Nucleus accumbens (tissue), 56 donors: ENCODE data around the gene CCDC92B.
"Not testable (repeated sequence)": the region's sequence is repeated elsewhere in the genome, so short reads cannot be mapped to it uniquely, and the experiment has no call there.

Experiments used
- DNase-seq, 56 donors: peaks; one replicate each; lab custom pipeline; 2025; lab: John Stamatoyannopoulos, UW

CCDC92B gene

GRCh38 chr17:2691965-2692780, 57.3 kb downstream of the CCDC92B start:
- DNase-seq, result no peak

- DNase-seq, result no peak
Measured at GRCh38 chr17:2691069-2691871, 58.2 kb downstream of the CCDC92B start.

DNA sequence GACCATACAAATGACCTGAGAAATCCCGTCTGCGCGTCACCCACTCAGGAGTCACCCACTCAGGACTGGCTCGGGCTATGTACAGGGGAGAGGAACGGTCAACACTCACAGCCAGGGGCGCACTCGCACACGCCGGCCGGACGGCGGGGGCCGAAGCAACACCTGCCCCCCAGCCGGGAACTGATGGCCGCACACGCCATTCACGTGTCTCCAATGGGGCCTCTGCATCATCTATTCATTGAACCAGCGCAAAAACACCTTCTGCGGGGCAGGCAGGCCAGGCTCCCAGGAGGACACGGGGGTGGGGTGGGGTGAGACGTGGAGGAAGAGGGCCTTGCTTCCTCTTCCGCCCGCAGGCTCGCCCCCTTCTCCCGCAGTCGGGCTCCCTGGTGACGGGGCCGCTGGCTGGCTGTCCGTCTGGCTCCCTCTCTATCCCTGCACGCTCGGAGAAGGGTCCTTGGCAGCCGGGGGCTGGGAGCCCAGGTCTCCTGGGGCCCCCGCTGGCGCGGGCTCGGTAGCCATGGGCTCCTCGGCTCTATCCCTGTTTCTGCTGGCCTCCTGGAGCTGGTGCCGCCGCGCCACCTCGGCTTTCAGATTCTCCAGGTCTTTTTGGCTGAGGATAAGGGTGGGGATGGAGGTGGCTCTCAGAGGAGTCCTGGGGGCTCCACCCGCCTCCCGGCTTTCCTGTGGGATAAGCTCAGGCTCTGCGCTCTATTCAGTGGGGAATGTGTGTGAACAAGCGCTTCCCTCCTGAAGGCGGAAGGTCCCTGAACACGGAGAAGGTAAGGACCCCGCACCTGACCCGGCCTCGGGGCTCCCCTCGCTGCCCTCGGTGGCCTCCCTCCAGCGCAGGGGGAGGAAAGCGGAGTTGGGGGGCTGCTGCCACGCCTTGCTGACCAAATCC, 59.0 kb downstream of the CCDC92B start:
- DNase-seq, result no peak

DNA sequence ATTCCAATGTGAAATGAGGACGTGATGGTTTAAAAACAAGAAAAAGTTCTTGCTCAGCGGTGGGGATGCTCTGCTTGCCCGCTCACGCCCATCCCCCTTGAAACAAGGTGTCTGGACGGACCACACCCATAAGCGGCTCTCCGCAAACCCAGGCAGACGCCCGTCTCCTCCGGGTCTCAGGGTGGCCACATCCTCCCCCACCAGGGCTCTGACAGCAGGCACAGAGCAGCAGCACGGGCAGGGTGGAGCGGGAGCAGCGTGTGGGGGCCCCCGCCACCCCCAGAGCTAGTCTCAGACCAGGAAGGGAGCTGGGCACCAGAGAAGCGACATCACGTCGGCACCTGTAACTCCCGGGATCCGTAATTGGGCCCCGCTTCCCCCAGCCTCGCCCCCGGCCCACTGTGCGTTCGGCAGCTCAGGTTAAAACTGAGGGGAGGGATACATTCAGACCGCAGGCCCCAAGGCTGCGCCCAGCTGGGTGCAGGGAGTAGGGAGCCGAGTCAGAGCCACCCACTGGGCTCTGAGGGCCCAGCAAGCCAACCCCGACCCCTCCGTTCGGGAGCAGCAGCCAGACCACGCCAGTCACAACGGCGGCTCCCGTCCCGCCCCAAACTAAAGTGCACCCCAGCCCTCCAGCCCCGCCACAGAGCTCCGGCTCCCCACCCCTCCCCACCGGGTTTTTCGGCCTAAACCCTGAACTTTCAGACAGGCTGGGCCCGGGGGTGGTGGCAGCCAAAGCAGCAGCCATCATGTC, 59.9 kb downstream of the CCDC92B start:
- no peak for DNase-seq

DNA sequence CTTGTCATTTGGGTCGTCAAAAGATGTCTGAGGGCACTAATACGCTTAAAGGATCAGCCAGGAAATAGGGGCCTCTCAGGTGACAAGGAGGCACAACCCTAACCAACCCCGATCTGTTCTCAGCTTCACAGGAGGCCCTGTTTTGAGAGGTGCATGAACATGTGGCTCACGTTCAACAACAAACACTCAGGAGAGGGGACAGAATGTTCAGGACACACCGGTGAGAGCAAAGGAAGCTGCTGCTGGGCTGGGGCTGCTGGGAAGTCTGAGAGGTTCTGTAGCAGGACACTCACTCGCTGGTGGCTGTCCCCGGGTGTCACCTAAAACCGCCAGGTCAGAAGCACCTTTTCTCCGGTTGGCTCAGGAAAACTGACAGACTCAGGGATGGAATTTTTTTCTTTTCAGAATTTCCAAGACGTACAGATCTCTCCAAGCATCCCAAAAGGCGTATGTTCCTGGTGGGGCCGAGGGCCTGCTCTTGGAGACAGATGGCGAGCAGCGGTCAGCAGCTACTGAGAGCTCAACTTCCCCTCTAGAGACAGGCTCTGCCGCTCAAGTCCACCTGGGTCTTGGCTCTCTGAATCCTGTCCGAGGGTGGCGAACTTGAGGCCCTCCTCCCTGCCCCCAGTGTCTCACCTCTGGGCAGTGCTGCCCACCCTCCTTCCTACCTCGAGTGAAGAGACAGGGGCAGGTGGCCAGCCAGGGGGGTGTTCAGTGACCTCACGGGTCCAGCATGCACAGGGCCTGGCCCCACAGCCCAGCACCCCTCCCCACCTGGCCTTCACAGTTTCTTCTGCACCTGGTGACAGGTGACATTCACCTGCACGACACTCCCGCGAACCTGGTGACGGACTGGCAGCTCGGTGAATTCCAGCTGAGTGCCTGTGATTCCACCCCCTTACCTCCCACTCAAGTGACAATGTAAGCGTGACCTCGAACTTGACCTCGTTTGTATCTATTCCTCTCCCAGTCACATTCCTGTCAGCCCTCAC, 60.8 kb downstream of the CCDC92B start:
- no peak for DNase-seq

DNA sequence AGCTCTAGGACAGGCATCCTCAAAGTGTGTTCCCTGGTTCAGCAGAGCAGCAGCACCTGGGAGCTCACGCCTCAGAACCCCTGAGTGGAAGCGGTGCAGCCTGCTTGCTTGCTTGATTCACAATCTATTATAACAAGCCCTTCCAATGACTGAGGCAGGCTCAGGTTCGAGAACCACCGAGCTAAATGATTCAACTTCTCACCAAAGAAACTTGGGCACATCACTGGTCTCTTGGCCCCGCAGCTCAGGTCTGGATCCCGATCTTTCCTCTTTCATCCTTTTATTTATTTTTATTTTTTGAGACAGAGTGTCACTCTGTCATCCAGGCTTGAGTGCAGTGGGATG, 62.4 kb downstream of the CCDC92B start:
- no peak for DNase-seq

GRCh38 chr17:2685696-2686095, 63.8 kb downstream of the CCDC92B start:
- DNase-seq, result no peak

DNA sequence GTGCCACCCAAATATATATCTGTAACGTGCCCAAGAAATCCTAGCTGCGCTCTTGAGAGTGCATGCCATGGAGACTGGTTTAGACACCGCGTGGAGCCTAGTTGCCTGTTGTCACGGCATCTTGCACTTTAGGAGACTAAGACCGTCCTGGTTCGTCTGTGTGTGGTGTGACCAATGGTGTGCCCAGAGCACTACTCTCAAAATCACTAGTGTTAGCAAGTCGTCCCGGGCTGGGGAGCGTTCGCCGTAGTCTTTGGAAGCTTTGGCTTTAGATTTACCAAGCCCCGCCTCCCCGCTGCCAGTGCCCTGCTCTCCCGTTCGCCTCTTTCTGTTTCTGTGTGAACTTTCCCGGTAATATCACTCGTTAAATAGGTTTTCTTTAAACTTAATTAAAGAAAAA, 64.9 kb downstream of the CCDC92B start:
- no peak for DNase-seq

- DNase-seq, result no peak
Measured at GRCh38 chr17:2683912-2684311, 65.5 kb downstream of the CCDC92B start.

DNA sequence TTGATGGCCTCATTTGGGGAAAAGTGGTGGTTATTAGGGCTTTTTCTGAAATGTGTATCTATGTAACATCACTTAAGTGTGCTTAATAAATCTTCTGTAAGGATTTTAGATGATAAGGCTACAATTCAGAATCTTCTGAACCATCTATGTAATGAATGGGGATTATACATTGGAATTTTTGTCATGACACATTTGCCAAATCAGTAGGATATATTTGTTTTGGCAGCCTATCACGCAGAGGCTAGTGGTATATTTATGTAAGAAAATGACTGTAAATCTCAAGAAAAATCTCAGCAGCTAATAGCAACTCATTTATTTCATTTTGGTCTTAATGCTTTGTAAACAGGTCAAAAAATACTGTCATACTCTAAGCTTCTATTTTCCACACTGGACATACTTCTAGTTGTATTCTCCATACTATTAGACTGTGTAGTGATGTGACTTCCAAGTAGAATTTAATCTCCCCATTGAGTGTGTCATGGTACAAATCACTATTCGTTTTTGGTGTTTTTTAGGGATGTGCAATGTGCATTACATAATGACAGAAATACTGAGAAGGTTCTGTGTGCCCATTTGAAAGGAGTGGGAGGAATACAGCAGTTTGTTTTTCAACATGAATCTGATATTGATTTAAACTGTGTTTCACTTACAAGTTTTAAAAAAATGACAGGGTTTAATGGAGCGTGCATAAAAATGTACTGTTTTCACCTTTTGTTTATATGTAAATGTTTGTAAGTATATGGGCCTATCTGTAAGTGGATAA, 67.1 kb downstream of the CCDC92B start:
- DNase-seq, result no peak

- peak in 1 of 56 donors; percentile 25 for DNase-seq
Measured at GRCh38 chr17:2681650-2682049, 67.8 kb downstream of the CCDC92B start.

- no peak for DNase-seq
Measured at GRCh38 chr17:2680961-2681360, 68.5 kb downstream of the CCDC92B start.

GRCh38 chr17:2679247-2679646, 70.2 kb downstream of the CCDC92B start:
- not testable (repeated sequence) for DNase-seq
